Stimulated activated memory B cell treated with anti-CD40 and anti-IgM and Interleukin-4, amounts not matched to agents 10 μg/mL and 1 μg/mL and 100 μg/mL, for 72 hours (primary cell): ENCODE data around the gene VEPH1.
"Not testable (repeated sequence)": the region's sequence is repeated elsewhere in the genome, so short reads cannot be mapped to it uniquely, and the experiment has no call there.

ENCODE experiments used
- ATAC-seq: fragments of 150-1000 bp; cut with Tn5 transposase; 2 replicates; pipeline ENCODE4 v1.10.0; 2021
- H3K27ac Mint-ChIP-seq: one replicate; pipeline ENCODE4 v1.8.0; 2022; ENCODE audit warnings: mild to moderate bottlenecking, mixed read lengths
- H3K27me3 Mint-ChIP-seq: one replicate; pipeline ENCODE4 v1.8.0; 2022; ENCODE audit warnings: mixed read lengths
- H3K36me3 Mint-ChIP-seq: one replicate; pipeline ENCODE4 v1.8.0; 2022; ENCODE audit warnings: mixed read lengths
- H3K4me1 Mint-ChIP-seq: one replicate; pipeline ENCODE4 v1.8.0; 2022; ENCODE audit warnings: mixed read lengths
- H3K4me3 Mint-ChIP-seq: one replicate; pipeline ENCODE4 v1.8.0; 2022; ENCODE audit warnings: mild to moderate bottlenecking, moderate library complexity, mixed read lengths
- H3K9me3 Mint-ChIP-seq: one replicate; pipeline ENCODE4 v1.8.0; 2022; ENCODE audit warnings: mixed read lengths

Gene VEPH1

DNA sequence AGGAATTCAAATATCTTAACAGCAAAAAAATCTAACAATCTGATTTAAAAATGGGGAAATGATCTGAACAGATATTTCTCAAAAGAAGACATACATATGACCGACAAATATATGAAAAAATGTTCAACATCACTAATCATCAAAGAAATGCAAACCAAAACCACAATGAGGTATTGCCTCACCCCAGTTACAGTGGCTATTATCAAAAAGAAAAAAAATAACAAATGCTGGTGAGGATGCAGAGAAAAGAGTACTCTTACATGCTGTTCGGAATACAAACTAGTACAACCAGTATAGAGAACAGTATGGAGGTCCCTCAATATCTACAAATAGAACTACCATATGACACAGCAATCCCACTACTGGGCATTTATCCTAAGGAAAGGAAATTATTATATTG, 152.6 kb downstream of the VEPH1 start:
- not testable (repeated sequence) for H3K36me3 Mint-ChIP-seq, H3K4me1 Mint-ChIP-seq, ATAC-seq, H3K4me3 Mint-ChIP-seq, H3K27me3 Mint-ChIP-seq, H3K27ac Mint-ChIP-seq, H3K9me3 Mint-ChIP-seq

GRCh38 chr3:157348304-157349075, 154.7 kb downstream of the VEPH1 start:
- H3K4me1 Mint-ChIP-seq, ATAC-seq, H3K9me3 Mint-ChIP-seq, H3K27ac Mint-ChIP-seq, H3K4me3 Mint-ChIP-seq, H3K27me3 Mint-ChIP-seq, H3K36me3 Mint-ChIP-seq: not testable (repeated sequence)

DNA sequence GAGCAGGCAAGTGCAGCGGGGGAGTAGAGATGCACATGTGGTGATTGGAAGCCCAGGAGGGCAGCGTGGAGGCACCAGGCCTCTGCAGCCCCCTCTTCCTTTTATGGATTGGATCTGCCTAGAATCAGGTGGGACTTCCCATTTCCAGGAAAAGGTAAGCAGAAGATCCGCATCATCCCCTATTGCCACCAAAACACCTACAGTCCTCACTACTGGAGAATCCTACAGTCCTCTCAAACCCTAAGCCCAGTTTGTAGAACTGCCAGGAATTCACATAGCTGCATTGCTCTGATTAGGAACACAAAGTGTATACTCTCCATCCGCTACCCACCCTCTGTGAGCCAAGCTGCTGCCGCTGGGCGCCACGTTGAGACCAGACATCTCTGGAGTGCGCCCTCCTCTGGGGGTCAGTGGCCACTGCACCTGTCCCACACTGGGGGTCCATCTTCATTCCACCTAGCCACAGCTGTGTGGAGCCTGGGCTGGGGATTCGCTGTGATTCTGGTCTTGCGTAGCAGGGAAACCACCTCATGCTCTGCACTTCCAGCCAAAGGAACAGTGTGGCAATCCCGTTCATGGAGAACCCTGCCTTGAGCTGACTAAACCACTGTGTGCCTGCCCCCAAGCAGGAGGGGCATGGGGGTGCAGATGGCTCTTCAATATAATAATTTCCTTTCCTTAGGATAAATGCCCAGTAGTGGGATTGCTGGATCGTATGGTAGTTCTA, 155.5 kb downstream of the VEPH1 start:
- H3K27me3 Mint-ChIP-seq: no peaks in the 10 kb centered on the region
- no peak overlapping the region for H3K4me3 Mint-ChIP-seq
- H3K9me3 Mint-ChIP-seq: peaks cover 2% of the 10 kb centered on the region
- H3K27ac Mint-ChIP-seq: no peak overlapping the region
- ATAC-seq: no peak
- no peaks in the 10 kb centered on the region for H3K4me1 Mint-ChIP-seq
- no peaks in the 10 kb centered on the region for H3K36me3 Mint-ChIP-seq

DNA sequence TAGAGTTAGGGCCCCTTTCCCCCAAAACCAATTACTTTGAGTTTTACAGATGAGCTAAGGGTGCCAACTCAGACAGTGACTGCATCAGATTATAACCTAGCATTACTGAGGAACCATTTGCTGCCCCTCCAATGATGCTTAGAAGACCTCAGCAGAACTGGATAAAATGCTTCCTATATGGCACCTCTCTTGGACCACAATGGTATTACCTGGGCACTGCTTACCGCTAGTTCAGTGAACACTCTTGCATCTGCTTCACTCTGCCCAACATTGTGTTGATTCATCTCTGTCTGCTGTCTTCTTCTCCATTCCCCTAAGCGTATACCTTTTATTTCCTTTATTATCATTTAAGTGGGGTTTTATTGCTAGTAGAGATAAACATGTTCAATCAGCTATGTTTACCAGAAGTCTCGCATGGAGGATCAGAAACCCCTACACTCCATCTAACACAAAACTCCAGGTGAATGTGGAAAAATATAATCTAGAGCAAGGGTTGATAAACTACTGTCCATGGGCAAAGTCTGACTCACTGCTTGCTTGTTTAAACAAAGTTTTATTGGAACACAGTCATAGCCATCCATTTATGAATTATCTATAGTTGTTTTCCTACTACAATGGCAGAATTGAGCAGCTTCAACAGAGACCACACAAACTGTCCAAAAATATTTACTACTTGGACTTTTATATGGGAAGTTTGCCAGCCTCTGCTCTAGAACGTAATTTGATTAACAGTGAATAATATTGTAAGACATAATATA, 166.8 kb downstream of the VEPH1 start:
- Mint-ChIP-seq H3K4me3 (no peak overlapping the region), H3K4me1 (no peaks in the 10 kb centered on the region), H3K27ac (no peak overlapping the region), H3K36me3 (no peaks in the 10 kb centered on the region), H3K27me3 (no peaks in the 10 kb centered on the region), H3K9me3 (peaks cover 3% of the 10 kb centered on the region)
- no peak for ATAC-seq

DNA sequence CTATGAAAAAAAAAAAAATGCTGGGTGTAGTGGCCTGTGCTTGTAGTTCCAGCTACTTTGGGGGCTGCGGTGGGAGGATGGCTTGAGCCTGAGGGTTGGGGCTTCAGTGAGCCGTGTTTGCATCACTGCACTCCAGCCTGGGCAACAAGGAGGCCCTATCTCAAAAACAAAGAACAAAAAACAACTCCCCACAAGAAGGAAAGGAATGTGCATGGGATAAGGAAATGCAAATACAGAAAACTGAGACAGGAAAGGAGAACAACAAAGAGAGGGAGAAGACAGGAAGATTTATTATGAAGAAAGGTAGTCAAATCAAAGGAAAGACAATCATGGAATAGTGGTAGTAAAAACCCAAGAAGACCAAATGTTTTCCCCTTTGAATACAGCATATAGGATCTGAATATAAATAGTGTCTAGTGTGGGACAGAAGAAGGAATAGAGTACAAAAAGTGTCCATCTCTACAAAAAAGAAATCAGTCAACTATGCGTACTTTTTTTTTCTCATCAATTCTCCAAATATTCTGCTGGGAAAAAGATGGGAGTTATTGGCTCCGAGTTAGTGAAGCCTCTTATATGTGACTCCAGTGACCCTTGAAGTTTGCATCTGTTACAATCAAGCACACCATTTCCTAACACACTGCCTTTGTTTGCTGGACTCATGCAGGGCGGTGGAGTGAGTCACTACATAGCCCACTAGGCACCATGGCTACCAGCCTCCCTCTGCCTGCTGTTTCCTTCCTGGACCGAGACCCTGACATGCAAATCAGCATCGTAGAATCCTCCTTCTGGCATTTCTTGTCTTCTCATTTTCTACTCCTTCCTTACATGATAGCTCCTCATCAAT, 167.8 kb downstream of the VEPH1 start:
- Mint-ChIP-seq H3K4me1 (no peaks in the 10 kb centered on the region), H3K27ac (no peak overlapping the region), H3K9me3 (no peaks in the 10 kb centered on the region), H3K4me3 (no peak overlapping the region), H3K27me3 (no peaks in the 10 kb centered on the region), H3K36me3 (no peaks in the 10 kb centered on the region)
- no peak for ATAC-seq

GRCh38 chr3:157333551-157333991, 169.6 kb downstream of the VEPH1 start:
- no peak overlapping the region for H3K27ac Mint-ChIP-seq
- no peak for ATAC-seq
- no peaks in the 10 kb centered on the region for H3K4me1 Mint-ChIP-seq
- no peak overlapping the region for H3K4me3 Mint-ChIP-seq
- H3K9me3 Mint-ChIP-seq: no peaks in the 10 kb centered on the region
- no peaks in the 10 kb centered on the region for H3K27me3 Mint-ChIP-seq
- no peaks in the 10 kb centered on the region for H3K36me3 Mint-ChIP-seq

DNA sequence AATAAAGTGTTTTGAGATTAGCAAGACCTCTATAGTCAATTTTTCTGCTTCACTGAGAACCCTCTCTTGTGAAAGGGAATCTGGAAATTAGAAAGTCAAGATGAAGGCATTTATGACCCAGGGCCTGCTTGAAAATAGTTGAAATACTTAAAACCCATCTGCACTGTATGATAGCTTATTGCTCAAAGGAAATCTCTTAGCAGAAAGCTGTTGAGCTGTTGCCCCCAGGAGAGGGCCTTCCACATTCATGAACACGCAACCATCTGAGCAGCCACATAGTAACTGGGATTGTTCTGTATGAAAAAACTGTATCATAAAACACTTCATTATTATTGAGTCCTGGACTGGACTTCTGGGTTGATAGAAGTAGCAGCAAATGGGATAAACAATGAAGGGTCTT, 173.0 kb downstream of the VEPH1 start:
- Mint-ChIP-seq H3K4me3 (no peak overlapping the region), H3K27me3 (peaks cover 16% of the 10 kb centered on the region), H3K27ac (no peak overlapping the region), H3K36me3 (no peaks in the 10 kb centered on the region), H3K9me3 (peaks cover 7% of the 10 kb centered on the region), H3K4me1 (no peaks in the 10 kb centered on the region)
- no peak for ATAC-seq

DNA sequence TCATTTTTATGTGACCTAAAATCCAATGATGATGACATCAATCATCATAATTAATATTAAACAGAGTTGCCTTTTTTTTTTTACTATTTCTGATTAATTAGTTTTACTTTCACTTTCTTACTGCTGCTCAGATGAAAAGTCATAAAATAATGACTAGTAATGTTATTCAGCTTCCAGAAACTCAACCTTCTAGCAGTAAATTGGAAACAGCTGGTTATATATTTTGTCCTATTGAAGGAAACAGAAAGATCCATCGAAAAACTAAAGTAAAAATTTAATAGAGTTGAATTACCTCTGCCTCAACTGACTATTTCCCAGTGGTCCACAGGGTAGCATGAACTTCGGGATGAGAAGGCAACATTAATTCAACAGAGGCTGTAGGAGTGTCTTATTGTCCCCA, 173.7 kb downstream of the VEPH1 start:
- H3K36me3 Mint-ChIP-seq: no peaks in the 10 kb centered on the region
- no peaks in the 10 kb centered on the region for H3K4me1 Mint-ChIP-seq
- peaks cover 8% of the 10 kb centered on the region for H3K9me3 Mint-ChIP-seq
- H3K4me3 Mint-ChIP-seq: no peak overlapping the region
- H3K27ac Mint-ChIP-seq: no peak overlapping the region
- H3K27me3 Mint-ChIP-seq: peaks cover 23% of the 10 kb centered on the region
- ATAC-seq: no peak

DNA sequence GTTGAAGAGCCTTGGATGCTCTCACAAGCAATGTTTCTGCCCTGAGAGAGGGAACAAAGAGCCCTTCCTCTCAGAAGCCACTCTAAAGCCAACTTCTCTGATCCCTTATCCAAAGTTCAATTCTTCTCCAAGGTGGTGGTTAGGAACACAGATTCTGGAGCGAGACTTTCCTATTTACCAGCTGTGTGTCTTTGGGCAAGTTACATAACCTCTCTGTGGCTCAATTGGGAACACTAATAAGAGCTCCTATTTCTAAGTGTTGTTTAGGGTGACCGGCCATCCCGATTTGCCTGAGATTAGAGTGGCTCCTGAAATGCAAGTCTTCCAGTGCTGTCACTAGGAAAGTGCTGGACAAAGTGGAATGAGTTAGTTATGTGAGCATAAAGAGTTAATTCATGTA, 175.4 kb downstream of the VEPH1 start:
- no peak for ATAC-seq
- Mint-ChIP-seq H3K36me3 (no peaks in the 10 kb centered on the region), H3K4me3 (no peak overlapping the region), H3K27ac (no peak overlapping the region), H3K4me1 (no peaks in the 10 kb centered on the region), H3K9me3 (peaks cover 8% of the 10 kb centered on the region), H3K27me3 (peaks cover 25% of the 10 kb centered on the region)

DNA sequence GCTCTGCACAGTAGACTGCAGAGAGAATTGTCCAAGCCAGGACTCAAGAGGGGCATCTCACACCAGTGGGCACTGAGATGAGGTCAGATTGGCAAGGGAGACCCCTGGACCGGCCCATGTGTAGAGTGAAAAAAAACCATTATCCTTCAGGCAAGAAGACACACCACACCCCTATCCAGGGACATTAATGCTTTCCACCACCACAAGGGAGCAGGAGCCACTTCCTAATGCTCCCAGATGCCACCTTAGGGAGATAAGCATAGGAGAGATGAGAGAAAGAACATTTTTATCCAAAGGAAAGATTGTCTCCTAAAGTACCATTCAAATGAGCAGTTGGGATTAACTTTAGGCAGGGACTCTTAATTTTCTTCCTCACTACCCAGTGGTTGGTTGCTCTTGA, 176.2 kb downstream of the VEPH1 start:
- no peak overlapping the region for H3K27ac Mint-ChIP-seq
- ATAC-seq: no peak
- H3K4me3 Mint-ChIP-seq: no peak overlapping the region
- peaks cover 8% of the 10 kb centered on the region for H3K9me3 Mint-ChIP-seq
- H3K27me3 Mint-ChIP-seq: peaks cover 25% of the 10 kb centered on the region
- no peaks in the 10 kb centered on the region for H3K4me1 Mint-ChIP-seq
- H3K36me3 Mint-ChIP-seq: no peaks in the 10 kb centered on the region

GRCh38 chr3:157324869-157325268, 178.3 kb downstream of the VEPH1 start:
- ATAC-seq, H3K27ac Mint-ChIP-seq, H3K36me3 Mint-ChIP-seq, H3K4me1 Mint-ChIP-seq, H3K4me3 Mint-ChIP-seq, H3K9me3 Mint-ChIP-seq: not testable (repeated sequence)
- H3K27me3 Mint-ChIP-seq: peaks cover 25% of the 10 kb centered on the region

- no peak overlapping the region for H3K4me3 Mint-ChIP-seq
- no peak overlapping the region for H3K27ac Mint-ChIP-seq
- peaks cover 27% of the 10 kb centered on the region for H3K27me3 Mint-ChIP-seq
- ATAC-seq: no peak
- peaks cover 8% of the 10 kb centered on the region for H3K9me3 Mint-ChIP-seq
- no peaks in the 10 kb centered on the region for H3K4me1 Mint-ChIP-seq
- H3K36me3 Mint-ChIP-seq: no peaks in the 10 kb centered on the region
These were observed 179.9 kb downstream of the VEPH1 start for GRCh38 chr3:157323360-157323759.

- H3K4me3 Mint-ChIP-seq: no peak overlapping the region
- H3K4me1 Mint-ChIP-seq: no peaks in the 10 kb centered on the region
- no peaks in the 10 kb centered on the region for H3K9me3 Mint-ChIP-seq
- H3K36me3 Mint-ChIP-seq: no peaks in the 10 kb centered on the region
- H3K27me3 Mint-ChIP-seq: peaks cover 18% of the 10 kb centered on the region
- no peak for ATAC-seq
- H3K27ac Mint-ChIP-seq: no peak overlapping the region
These were observed 183.5 kb downstream of the VEPH1 start for GRCh38 chr3:157319672-157320071.

- ATAC-seq: no peak
- H3K4me1 Mint-ChIP-seq: no peaks in the 10 kb centered on the region
These were observed 184.5 kb downstream of the VEPH1 start for GRCh38 chr3:157318639-157319288.

More at GRCh38 chr3:157318639-157319288, 184.5 kb downstream of the VEPH1 start:
- Mint-ChIP-seq H3K27me3 (peaks cover 15% of the 10 kb centered on the region), H3K36me3 (no peaks in the 10 kb centered on the region), H3K9me3 (no peaks in the 10 kb centered on the region), H3K27ac (no peak overlapping the region), H3K4me3 (no peak overlapping the region)
